Measurements from ENCODE around the gene STN1. TPM values are rescaled to one million over a fixed set of nuclear protein-coding genes. Genes with fewer than 3 reads are reported as not detected.

The STN1 gene
- total and polyA plus RNA-seq, 12 donors = 16.5 to 38.7 (median 31.4) TPM

DNA sequence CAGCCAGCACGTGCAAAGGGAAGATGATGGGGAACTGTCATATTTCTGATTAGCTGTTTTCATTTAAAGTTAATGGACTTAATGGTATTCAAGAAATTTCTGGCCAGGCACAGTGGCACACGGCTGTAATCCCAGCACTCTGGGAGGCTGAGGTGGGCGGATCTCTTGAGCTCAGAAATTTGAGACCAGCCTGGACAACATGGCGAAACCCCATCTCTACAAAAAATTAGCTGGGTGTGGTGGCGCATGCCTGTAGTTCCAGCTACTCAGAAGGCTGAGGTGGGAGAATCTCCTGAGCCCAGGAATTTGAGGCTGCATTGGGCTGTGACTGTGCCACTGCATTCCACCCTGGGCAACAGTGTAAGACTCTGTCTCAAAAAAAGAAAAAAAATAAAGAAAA is 18.7 kb downstream of the STN1 start:
- Histone ChIP-seq H3K27ac (no peak overlapping the region), H3K9me3 (no peaks in the 10 kb centered on the region), H3K4me3 (no peak overlapping the region), H3K27me3 (no peaks in the 10 kb centered on the region), H3K4me1 (peaks cover 5 to 41% (median 28%) of the 10 kb centered on the region in 9 donors), H3K36me3 (peaks cover 0 to 86% (median 35%) of the 10 kb centered on the region in 9 donors)
- WGBS, 2 donors = 95 to 97% methylated on average over 5 of the region's 5 CpGs
- ATAC-seq (no peak), DNase-seq (no peak)
- intact Hi-C loops (cut with DNase I) = loop anchor here in 2 of 10 donors (5.0 to 10.0 kb wide), 3 partner anchors 68 to 425 kb away; partner anchors contain the start of gene SLK (in 1 of the 2)
- TF ChIP-seq, protein P1, sequence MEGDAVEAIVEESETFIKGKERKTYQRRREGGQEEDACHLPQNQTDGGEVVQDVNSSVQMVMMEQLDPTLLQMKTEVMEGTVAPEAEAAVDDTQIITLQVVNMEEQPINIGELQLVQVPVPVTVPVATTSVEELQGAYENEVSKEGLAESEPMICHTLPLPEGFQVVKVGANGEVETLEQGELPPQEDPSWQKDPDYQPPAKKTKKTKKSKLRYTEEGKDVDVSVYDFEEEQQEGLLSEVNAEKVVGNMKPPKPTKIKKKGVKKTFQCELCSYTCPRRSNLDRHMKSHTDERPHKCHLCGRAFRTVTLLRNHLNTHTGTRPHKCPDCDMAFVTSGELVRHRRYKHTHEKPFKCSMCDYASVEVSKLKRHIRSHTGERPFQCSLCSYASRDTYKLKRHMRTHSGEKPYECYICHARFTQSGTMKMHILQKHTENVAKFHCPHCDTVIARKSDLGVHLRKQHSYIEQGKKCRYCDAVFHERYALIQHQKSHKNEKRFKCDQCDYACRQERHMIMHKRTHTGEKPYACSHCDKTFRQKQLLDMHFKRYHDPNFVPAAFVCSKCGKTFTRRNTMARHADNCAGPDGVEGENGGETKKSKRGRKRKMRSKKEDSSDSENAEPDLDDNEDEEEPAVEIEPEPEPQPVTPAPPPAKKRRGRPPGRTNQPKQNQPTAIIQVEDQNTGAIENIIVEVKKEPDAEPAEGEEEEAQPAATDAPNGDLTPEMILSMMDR (IDR thresholded peaks at IDR 0.05) = no peak

DNA sequence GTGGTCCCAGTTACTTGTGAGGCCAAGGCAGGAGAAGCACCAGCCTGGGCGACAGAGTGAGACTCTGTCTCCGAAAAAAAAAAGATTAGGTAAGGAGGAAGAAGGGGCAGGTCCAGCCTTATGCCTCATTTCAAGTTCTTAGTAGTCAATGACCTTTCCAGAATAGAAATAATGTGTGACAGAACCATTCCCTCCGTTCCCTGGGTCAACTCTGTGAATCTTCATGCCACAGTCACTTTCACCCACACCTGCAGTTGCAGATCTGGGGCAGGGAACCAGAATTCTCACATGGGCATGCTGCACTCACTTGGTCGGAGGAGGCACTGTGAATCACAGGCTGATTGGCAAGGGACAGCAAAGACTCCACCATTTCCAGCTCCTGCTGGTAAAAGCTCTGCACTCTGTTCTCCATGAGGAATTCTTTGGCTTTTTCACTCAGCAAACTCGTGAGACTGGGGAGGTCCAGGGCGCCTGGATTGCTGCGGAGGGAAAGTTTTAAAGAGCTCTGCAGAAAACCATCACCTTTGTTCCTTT is 20.7 kb downstream of the STN1 start:
- DNase-seq (no peak), ATAC-seq (peak in 2 of 8 donors; percentile 21 to 49)
- Histone ChIP-seq H3K27me3 (no peaks in the 10 kb centered on the region), H3K4me1 (peaks cover 14 to 60% (median 43%) of the 10 kb centered on the region in 9 donors), H3K9me3 (no peaks in the 10 kb centered on the region), H3K27ac (peak overlapping the region in 7 of 10 donors; percentile 9 to 87 (median 78)), H3K4me3 (no peak overlapping the region), H3K36me3 (peaks cover 0 to 79% (median 23%) of the 10 kb centered on the region in 9 donors)
- WGBS, 2 donors = 71 to 82% methylated on average over 7 of the region's 7 CpGs
- TF ChIP-seq, protein P1 (IDR thresholded peaks at IDR 0.05) = no peak
- intact Hi-C loops (cut with DNase I) = loop anchor here in 2 of 10 donors (5.0 to 10.0 kb wide), 3 partner anchors 70 to 427 kb away; partner anchors contain the start of gene SLK (in 1 of the 2)

DNA sequence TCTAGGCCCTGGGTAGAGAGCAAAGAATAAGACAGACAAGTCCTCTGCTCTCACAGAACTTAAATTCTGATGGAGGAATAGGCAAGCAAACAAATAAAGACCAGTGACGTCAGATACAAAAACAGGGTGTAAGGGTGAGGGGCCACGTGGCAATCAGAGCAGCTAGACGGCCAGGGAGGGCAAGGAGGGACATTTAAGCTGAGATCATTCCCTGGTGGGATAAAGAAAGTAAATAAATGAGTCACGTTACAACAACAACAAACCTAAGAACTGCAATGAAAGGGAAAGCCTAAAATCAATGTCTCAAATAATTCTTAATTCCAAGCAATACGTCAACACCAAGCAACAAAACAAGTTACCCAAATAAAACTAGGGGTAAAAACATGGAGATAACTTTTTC is 21.8 kb downstream of the STN1 start:
- intact Hi-C loops (cut with DNase I) = loop anchor here in 2 of 10 donors (5.0 to 10.0 kb wide), 3 partner anchors 71 to 429 kb away; partner anchors contain the start of gene SLK (in 1 of the 2)
- Histone ChIP-seq H3K27me3 (no peaks in the 10 kb centered on the region), H3K36me3 (peaks cover 0 to 81% (median 28%) of the 10 kb centered on the region in 9 donors), H3K9me3 (no peaks in the 10 kb centered on the region), H3K4me1 (peaks cover 14 to 67% (median 39%) of the 10 kb centered on the region in 9 donors), H3K4me3 (no peak overlapping the region), H3K27ac (peak overlapping the region in 9 of 10 donors; percentile 64 to 88 (median 78))
- TF ChIP-seq, protein P1 (IDR thresholded peaks at IDR 0.05) = no peak
- 60 to 69% methylated on average over 5 of the region's 5 CpGs for WGBS, 2 donors
- ATAC-seq = peak in 1 of 8 donors; percentile 4
- no peak for DNase-seq

DNA sequence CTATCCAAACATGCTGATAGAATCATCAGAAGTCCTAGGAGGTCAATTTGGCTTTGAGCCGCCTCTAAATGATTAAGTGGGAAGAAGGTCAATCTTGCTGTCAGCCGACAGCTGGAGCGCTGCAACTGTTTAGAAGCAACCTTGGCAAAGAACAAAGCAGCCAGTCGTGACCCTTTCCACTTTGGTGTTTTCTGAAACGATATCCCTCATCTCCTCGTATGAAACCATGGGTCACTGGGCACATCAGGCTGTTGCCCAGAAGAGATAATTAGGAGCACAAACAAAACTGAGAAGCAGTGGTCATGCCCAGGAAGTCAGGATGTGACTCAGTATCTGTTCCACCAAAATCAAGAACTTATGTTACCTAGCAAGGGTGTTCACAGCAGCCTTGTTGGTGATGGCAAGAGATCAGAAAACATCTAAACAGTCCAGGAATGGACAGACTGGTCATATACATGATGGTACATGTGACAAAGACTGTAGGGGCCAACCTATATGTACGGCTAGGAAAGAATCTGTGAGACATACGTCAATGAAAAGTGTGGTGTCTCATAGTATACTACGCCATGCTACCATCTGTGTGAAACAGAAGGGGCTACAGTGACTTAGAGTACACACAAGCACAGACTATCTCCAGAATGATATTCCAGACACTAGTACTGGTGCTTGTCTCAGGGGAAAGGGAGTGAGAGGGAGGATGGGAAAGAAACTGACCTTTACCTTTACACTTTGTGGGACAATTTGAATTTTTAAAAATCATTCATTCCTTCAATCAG is 22.4 kb downstream of the STN1 start:
- ATAC-seq (peak in 6 of 8 donors; percentile 18 to 61 (median 26)), DNase-seq (no peak)
- Histone ChIP-seq H3K27ac (peak overlapping the region in 9 of 10 donors; percentile 64 to 88 (median 78)), H3K4me3 (peak overlapping the region in 1 of 10 donors; percentile 4), H3K9me3 (no peaks in the 10 kb centered on the region), H3K36me3 (peaks cover 0 to 81% (median 30%) of the 10 kb centered on the region in 9 donors), H3K27me3 (no peaks in the 10 kb centered on the region), H3K4me1 (peaks cover 14 to 73% (median 43%) of the 10 kb centered on the region in 9 donors)
- intact Hi-C loops (cut with DNase I) = loop anchor here in 3 of 10 donors (2.0 to 10.0 kb wide), 4 partner anchors 13 to 429 kb away; partner anchors contain the start of gene SLK (in 1 of the 3)
- 48 to 61% methylated on average over 9 of the region's 9 CpGs for WGBS, 2 donors
- TF ChIP-seq, protein P1 (IDR thresholded peaks at IDR 0.05) = no peak

Data from heart right ventricle (tissue), 16 donors.